CD14-positive monocyte (primary cell): ENCODE measurements around the gene MAP3K9. TPM values are rescaled to one million over a fixed set of nuclear protein-coding genes. Genes with fewer than 3 reads are reported as not detected.

Experiments
- DNase-seq, 3 donors: peaks; one replicate each; pipeline ENCODE4 v3.0.0-alpha.2; 2011 to 2022
- H2AFZ ChIP-seq: 2 replicates; pipeline ENCODE4 v1.6.0; 2012; ENCODE audit warnings: mild to moderate bottlenecking, low read depth, low read length, inconsistent platforms; ENCODE audit not compliant: insufficient read depth, poor library complexity, severe bottlenecking
- H3K27ac ChIP-seq, 2 donors: 1 replicate in 1 of 2; 2 replicates in 1 of 2; pipeline ENCODE4 v1.5.1; 2012 to 2013; ENCODE audit warnings: low read length in 2 of 2, control low read depth in 1 of 2, inconsistent platforms in 1 of 2, low read depth in 1 of 2, mild to moderate bottlenecking in 1 of 2
- H3K27me3 ChIP-seq, 2 donors: one replicate each; pipeline versions ENCODE4 v1.6.0 to v1.6.1; 2011 to 2013; ENCODE audit warnings: low read length in 2 of 2; ENCODE audit not compliant: control insufficient read depth in 2 of 2, insufficient read depth in 2 of 2
- H3K36me3 ChIP-seq, 2 donors: replicated peaks in 1 of 2; 1 replicate in 1 of 2; 2 replicates in 1 of 2; pipeline versions ENCODE4 v1.5.1 to v1.6.1; 2012 to 2013; ENCODE audit warnings: low read length in 2 of 2, control low read depth in 1 of 2, inconsistent platforms in 1 of 2, mild to moderate bottlenecking in 1 of 2; ENCODE audit not compliant: insufficient read depth in 2 of 2, control insufficient read depth in 1 of 2
- H3K4me1 ChIP-seq, 2 donors: 1 replicate in 1 of 2; 2 replicates in 1 of 2; pipeline versions ENCODE4 v1.5.1 to v1.6.1; 2012 to 2013; ENCODE audit warnings: low read length in 2 of 2, control low read depth in 1 of 2, inconsistent platforms in 1 of 2, mild to moderate bottlenecking in 1 of 2, moderate library complexity in 1 of 2; ENCODE audit not compliant: insufficient read depth in 2 of 2, control insufficient read depth in 1 of 2
- H3K4me2 ChIP-seq: replicated peaks from 2 replicates; pipeline ENCODE3; 2012; ENCODE audit warnings: low read length, moderate library complexity, mild to moderate bottlenecking; ENCODE audit not compliant: poor library complexity, severe bottlenecking; ENCODE audit errors: extremely low read depth
- H3K4me3 ChIP-seq, 3 experiments: fragments of 200-600 bp in 1 of 3; sonication (generic) in 1 of 3; replicated peaks in 1 of 3; 1 replicate in 2 of 3; 2 replicates in 1 of 3; pipeline ENCODE4 v1.5.1; 2011 to 2013; ENCODE audit warnings: low read length in 3 of 3, mild to moderate bottlenecking in 3 of 3, control low read depth in 2 of 3, low read depth in 2 of 3, inconsistent platforms in 1 of 3, moderate library complexity in 1 of 3
- H3K79me2 ChIP-seq: 2 replicates; pipeline ENCODE4 v1.6.0; 2012; ENCODE audit warnings: mild to moderate bottlenecking, control low read depth, inconsistent platforms, low read length, moderate library complexity; ENCODE audit not compliant: insufficient read depth
- H3K9ac ChIP-seq: 2 replicates; pipeline ENCODE4 v1.6.0; 2017; ENCODE audit warnings: low read length, mild to moderate bottlenecking; ENCODE audit not compliant: insufficient read depth, poor library complexity, severe bottlenecking
- H3K9me3 ChIP-seq, 2 donors: replicated peaks in 1 of 2; 1 replicate in 1 of 2; 2 replicates in 1 of 2; pipeline versions ENCODE4 v1.5.1 to v1.6.1; 2012 to 2013; ENCODE audit warnings: low read length in 2 of 2, control low read depth in 1 of 2; ENCODE audit not compliant: control insufficient read depth in 1 of 2, insufficient read depth in 1 of 2
- H4K20me1 ChIP-seq: 2 replicates; pipeline ENCODE4 v1.6.0; 2012; ENCODE audit warnings: mild to moderate bottlenecking, low read length, control low read depth, moderate library complexity; ENCODE audit not compliant: insufficient read depth
- H3K27ac Mint-ChIP-seq, 7 donors: one replicate each; pipeline ENCODE4 v1.8.0; 2020; ENCODE audit warnings: mild to moderate bottlenecking in 7 of 7, mixed read lengths in 7 of 7, moderate library complexity in 6 of 7, inconsistent platforms in 2 of 7
- H3K27me3 Mint-ChIP-seq, 3 donors: one replicate each; pipeline ENCODE4 v1.8.0; 2021 to 2022; ENCODE audit warnings: low read depth in 3 of 3, mild to moderate bottlenecking in 3 of 3, mixed read lengths in 3 of 3, moderate library complexity in 3 of 3, inconsistent platforms in 1 of 3
- H3K36me3 Mint-ChIP-seq, 2 donors: one replicate each; pipeline ENCODE4 v1.8.0; 2020; ENCODE audit warnings: mixed read lengths in 2 of 2, inconsistent platforms in 1 of 2, mild to moderate bottlenecking in 1 of 2
- H3K4me1 Mint-ChIP-seq: one replicate; pipeline ENCODE4 v1.8.0; 2020; ENCODE audit warnings: mild to moderate bottlenecking, mixed read lengths
- H3K4me3 Mint-ChIP-seq, 2 donors: one replicate each; pipeline ENCODE4 v1.8.0; 2020; ENCODE audit warnings: mild to moderate bottlenecking in 2 of 2, mixed read lengths in 2 of 2, moderate library complexity in 1 of 2
- H3K9me3 Mint-ChIP-seq, 7 donors: one replicate each; pipeline ENCODE4 v1.8.0; 2020 to 2022; ENCODE audit warnings: mixed read lengths in 7 of 7, mild to moderate bottlenecking in 6 of 7, moderate library complexity in 6 of 7, inconsistent platforms in 2 of 7
- CTCF ChIP-seq: fragments of 200-600 bp; IDR thresholded peaks from one replicate; pipeline ENCODE4 v1.8.0; 2022; ENCODE audit warnings: antibody characterized with exemption, mild to moderate bottlenecking
- WGBS: methylation state at CpG from one replicate; pipeline ENCODE4 v1.1.5; 2013; ENCODE audit warnings: missing lambda C conversion rate; ENCODE audit not compliant: insufficient coverage; 5-methylcytosine and 5-hydroxymethylcytosine counted together
- intact Hi-C, 2 donors: fragments of 100-400 bp; cut with micrococcal nuclease; formaldehyde crosslinking; loops; one replicate each; pipeline versions ENCODE4 v1.15.0 to v1.15.1; 2023
- polyA plus RNA-seq, 3 donors: library from polyadenylated mRNA; depleted of rRNA in 1 of 3; unstranded in 2 of 3; stranded (reverse) in 1 of 3; fragments of 300-500 nt in 2 of 3; fragments of >200 nt in 1 of 3; fragmentation: Illumina TruSeq in 2 of 3; gene quantifications; 1 replicate in 2 of 3; 2 replicates in 1 of 3; pipeline ENCODE4 v1.2.3, GENCODE V29; 2012 to 2021

The MAP3K9 gene
- polyA plus RNA-seq, 3 donors, result 0.01 TPM; not detected in 2

DNA sequence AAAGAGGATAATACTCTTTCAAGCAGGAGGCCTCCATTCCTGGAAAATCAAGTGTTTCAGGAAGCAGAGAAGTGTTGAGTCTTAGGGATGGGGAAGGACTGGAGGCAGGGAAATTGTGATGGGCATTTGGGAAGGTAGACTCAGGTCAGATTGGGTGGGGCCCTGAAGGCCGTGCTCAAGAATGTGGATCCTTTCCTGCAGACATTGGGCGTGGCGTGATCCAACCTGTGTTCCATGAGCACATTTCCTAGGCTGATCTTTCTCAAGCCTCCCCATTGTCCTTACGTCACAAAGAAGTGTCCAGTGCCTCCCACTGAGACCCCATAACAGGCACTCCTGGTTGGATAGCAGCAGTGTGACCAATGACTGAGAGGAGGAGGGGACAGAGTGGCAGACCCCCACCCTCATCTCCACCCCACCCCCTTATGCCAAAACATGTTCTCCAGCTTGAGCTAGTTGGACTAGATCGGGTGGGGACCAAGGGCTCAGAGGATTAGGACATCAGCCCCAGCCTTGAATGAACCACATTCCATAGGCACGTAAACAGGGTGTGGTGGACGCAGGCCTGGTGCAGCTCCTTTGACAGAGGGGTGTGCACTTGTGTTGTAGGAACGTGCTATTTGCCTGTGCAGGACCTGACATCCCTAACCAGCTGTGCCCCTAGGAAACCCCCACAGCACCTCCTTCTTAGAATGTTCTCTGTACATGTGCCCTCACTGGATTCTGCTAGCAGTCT lies 90.8 kb downstream of the MAP3K9 start:
- Mint-ChIP-seq H3K9me3 (peaks cover 0 to 1% (median 0%) of the 10 kb centered on the region in 7 donors), H3K27ac (no peak overlapping the region), H3K4me1 (peaks cover 4% of the 10 kb centered on the region), H3K4me3 (no peak overlapping the region), H3K36me3 (no peaks in the 10 kb centered on the region), H3K27me3 (peaks cover 3 to 13% (median 6%) of the 10 kb centered on the region in 3 donors)
- Histone ChIP-seq H3K9ac (no peak overlapping the region), H2AFZ (no peak overlapping the region), H4K20me1 (no peaks in the 10 kb centered on the region), H3K27me3 (peaks cover 0 to 4% of the 10 kb centered on the region in 2 donors), H3K79me2 (no peaks in the 10 kb centered on the region), H3K27ac (no peak overlapping the region), H3K36me3 (no peaks in the 10 kb centered on the region), H3K9me3 (no peaks in the 10 kb centered on the region), H3K4me1 (peaks cover 0 to 3% of the 10 kb centered on the region in 2 donors), H3K4me3 (no peak overlapping the region), H3K4me2 (no peak overlapping the region)
- no peak for DNase-seq
- intact Hi-C loops, result no loop called here
- 100% methylated on average over 1 of the region's 8 CpGs for WGBS
- TF ChIP-seq CTCF, result no peak

DNA sequence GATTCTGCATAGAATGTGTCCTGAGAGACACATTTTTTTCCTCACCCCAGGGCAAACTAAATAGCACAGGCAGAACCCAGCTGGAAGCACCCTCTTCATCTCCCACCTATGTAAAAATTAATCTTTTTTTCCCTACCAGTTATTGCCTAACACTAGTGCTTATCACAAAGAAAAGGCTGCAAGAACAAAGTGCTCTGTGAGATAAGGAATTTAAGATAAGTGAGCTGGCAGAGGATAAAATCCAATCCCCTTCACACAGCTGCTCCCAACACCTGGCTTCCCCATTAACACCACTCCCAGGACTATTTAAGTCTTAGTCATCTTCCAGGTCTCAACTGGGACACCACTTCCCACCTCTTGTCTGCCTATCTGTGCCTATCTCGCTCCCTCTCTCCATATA lies 92.4 kb downstream of the MAP3K9 start:
- Mint-ChIP-seq H3K4me1 (peaks cover 4% of the 10 kb centered on the region), H3K36me3 (no peaks in the 10 kb centered on the region), H3K9me3 (peaks cover 0 to 1% (median 0%) of the 10 kb centered on the region in 7 donors), H3K27me3 (peaks cover 3 to 12% (median 4%) of the 10 kb centered on the region in 3 donors), H3K4me3 (no peak overlapping the region), H3K27ac (no peak overlapping the region)
- H3K79me2 ChIP-seq, result no peaks in the 10 kb centered on the region
- intact Hi-C loops, result no loop called here
- H4K20me1 ChIP-seq, result no peaks in the 10 kb centered on the region
- H3K9ac ChIP-seq, result no peak overlapping the region
- peaks cover 0 to 4% of the 10 kb centered on the region in 2 donors for H3K27me3 ChIP-seq
- H2AFZ ChIP-seq, result no peak overlapping the region
- H3K4me3 ChIP-seq, result no peak overlapping the region
- peaks cover 0 to 3% of the 10 kb centered on the region in 2 donors for H3K4me1 ChIP-seq
- no peak overlapping the region for H3K27ac ChIP-seq
- no peak for DNase-seq
- H3K9me3 ChIP-seq, result no peaks in the 10 kb centered on the region
- no peak for TF ChIP-seq CTCF
- H3K4me2 ChIP-seq, result no peak overlapping the region
- no peaks in the 10 kb centered on the region for H3K36me3 ChIP-seq
- WGBS, result no CpG with 5 or more reads among the region's 1 CpG
